Measurements from ENCODE around the gene ZNF519. TPM values are rescaled to one million over a fixed set of nuclear protein-coding genes. Genes with fewer than 3 reads are reported as not detected.
"Not testable (repeated sequence)": the region's sequence is repeated elsewhere in the genome, so short reads cannot be mapped to it uniquely, and the experiment has no call there.

ZNF519 gene
- total and polyA plus RNA-seq, 12 donors = 0.36 to 8.7 (median 1.9) TPM

DNA sequence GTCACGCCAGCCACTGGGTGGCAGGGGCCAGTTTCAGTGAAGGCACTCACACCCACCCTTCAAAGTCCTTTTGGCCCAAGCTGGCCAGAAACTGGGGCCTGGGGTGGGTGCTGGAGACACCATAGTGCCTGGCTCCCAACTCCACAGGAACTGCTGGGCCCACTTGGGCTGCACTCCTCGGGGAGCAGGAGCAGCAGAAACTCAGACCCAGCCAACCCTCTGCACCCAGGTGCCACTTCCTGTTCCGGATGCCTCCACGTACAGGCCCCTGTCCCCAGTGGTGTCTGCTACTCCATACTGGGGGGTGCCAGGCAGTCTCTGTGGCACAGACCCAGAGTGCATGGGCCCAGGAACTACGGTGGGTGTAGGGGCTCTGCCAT, 42.5 kb upstream of the ZNF519 start:
- TF ChIP-seq, protein P1, sequence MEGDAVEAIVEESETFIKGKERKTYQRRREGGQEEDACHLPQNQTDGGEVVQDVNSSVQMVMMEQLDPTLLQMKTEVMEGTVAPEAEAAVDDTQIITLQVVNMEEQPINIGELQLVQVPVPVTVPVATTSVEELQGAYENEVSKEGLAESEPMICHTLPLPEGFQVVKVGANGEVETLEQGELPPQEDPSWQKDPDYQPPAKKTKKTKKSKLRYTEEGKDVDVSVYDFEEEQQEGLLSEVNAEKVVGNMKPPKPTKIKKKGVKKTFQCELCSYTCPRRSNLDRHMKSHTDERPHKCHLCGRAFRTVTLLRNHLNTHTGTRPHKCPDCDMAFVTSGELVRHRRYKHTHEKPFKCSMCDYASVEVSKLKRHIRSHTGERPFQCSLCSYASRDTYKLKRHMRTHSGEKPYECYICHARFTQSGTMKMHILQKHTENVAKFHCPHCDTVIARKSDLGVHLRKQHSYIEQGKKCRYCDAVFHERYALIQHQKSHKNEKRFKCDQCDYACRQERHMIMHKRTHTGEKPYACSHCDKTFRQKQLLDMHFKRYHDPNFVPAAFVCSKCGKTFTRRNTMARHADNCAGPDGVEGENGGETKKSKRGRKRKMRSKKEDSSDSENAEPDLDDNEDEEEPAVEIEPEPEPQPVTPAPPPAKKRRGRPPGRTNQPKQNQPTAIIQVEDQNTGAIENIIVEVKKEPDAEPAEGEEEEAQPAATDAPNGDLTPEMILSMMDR (IDR thresholded peaks at IDR 0.05) = no peak
- no peak for TF ChIP-seq POLR2A (IDR thresholded peaks at IDR 0.05)
- Histone ChIP-seq H3K4me3 (no peak overlapping the region), H3K36me3 (replicated peaks in 1 of 2) (no peaks in the 10 kb centered on the region), H3K4me1 (replicated peaks in 1 of 2) (no peaks in the 10 kb centered on the region), H3K9me3 (replicated peaks in 1 of 3) (no peaks in the 10 kb centered on the region), H3K27me3 (no peaks in the 10 kb centered on the region), H3K27ac (no peak overlapping the region)
- intact Hi-C loops (cut with DNase I) = no loop called here
- 80 to 82% (median 81%) methylated on average over 2 to 5 of the region's 5 CpGs for WGBS, 4 donors
- no peak for DNase-seq

DNA sequence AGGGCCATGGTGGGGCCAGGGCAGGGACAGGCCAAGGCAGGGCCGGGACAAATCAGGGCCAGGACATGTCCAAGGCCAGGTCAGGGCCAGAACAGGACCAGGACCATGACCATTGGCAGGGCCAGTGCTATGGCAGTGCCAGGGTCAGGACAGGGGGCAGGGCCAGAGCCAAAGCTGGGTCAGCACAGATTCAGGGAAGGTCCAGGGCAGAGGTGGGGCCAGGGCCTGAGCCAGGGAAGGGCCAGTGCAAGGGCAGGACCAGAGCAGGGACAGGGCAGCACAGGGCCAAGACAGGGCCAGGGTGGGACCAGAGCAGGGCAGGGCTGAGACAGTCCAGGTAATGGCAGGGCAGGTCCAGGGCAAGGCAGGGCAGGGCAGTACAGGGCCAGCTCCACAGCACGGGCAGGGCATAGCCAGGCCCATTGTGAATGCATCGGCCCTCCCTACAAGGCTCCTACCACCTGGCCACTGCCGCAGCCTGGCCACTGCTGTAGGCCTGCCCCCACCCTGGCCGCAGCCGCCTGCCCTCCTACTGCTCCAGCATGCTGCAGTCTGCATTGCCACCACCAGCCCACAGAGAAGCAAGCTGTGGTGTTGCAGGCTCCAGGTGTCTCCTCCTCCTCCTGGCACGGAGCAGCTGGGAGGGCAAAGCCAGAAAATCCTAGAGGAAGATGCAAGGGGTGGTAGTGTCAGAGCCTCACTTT, 41.9 kb upstream of the ZNF519 start:
- H3K27ac ChIP-seq; H3K27me3 ChIP-seq; H3K36me3 ChIP-seq (replicated peaks in 1 of 2); DNase-seq; H3K4me1 ChIP-seq (replicated peaks in 1 of 2); H3K4me3 ChIP-seq; H3K9me3 ChIP-seq (replicated peaks in 1 of 3); intact Hi-C loops (cut with DNase I): not testable (repeated sequence)
- WGBS, 4 donors = 52 to 94% (median 89%) methylated on average over 2 to 6 of the region's 7 CpGs

DNA sequence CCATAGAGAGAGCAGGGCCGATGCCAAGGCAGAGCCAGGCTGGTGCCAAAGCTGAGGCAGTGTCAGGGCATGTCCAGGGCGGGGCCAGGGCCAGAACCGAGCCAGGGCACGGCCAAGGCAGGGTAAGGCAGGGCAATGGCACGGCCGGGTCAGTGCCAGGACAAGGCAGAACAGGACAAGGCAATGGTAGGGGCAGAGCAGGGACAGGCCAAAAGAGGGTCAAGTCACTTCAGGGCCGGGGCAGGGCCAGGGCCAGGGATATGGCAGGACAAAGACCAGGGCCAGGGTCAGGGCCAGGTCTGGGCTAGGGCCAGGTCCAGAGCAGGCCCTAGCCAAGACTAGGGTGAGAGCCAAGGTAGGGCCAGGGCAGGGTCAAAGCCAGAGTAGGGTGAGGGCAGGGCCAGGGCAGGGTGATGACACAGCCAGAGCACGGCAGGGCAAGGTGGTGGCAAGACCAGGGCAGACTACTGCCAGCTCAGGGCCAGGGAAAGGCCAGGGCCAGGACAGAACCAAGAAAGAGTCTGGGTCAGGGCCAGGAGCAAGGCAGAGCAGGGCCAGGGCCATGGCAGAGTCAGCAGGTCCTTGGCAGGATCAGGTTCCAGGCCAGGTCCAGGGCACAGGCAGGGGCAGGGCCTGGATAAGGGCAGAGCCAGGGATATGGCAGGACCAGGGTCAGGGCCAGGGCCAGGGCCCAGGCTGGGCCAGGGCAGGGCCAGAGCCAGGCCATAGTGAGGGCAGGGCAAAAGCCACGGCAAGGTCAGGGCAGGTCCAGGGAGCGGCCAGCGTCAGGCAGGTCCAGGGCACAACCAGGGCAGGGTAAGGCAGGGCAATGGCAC, 41.1 kb upstream of the ZNF519 start:
- 72 to 88% (median 81%) methylated on average over 7 to 11 of the region's 11 CpGs for WGBS, 4 donors
- H3K9me3 ChIP-seq (replicated peaks in 1 of 3); H3K4me3 ChIP-seq; H3K27ac ChIP-seq; DNase-seq; H3K36me3 ChIP-seq (replicated peaks in 1 of 2); H3K27me3 ChIP-seq; intact Hi-C loops (cut with DNase I); H3K4me1 ChIP-seq (replicated peaks in 1 of 2): not testable (repeated sequence)

DNA sequence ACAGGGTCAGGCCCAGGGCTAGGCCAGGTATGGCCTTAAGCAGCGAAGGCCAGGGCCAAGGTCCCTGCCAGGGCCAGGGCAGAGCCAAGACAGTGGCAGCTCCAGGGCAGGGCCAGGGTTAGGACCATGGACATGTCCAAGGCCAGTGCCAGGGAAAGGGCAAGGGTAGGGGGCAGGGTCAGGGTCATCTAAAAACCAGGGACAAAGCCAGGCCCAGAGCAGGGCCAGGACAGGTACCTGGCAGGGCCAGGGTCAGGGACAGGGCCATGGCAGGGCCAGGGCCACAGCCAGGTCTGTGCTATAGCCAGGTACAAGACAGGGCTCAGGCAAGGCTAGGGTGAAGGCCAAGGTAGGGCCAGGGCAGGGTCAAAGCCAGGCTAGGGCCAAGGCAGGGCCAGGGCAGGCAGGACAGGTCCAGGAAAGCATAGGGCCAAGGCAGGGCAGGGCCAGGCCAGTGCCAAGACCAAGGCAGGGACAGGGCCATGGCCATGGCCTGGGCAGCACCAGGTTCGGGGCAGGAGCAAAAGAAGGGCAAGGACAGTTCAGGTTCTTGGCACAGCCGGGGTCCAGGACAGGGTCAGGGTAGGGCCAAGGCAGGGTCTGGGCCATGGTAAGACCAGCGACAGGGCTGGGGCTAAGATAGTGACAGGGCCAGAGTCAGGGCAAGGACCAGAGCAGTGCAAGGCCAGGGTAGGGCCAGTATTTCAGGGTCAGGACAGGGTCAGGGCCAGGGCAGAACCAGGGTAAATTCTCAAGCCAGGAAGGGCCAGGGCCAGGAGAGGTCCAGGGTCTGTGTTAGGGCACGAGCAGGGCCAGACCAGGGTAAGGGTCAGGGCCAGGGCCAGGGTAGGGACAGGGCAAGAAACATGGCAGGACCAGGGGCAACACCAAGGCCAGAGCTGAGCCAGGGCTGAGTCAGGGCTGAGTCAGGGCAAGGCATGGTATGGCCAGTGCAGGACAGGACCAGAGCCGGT, 40.2 kb upstream of the ZNF519 start:
- intact Hi-C loops (cut with DNase I); H3K36me3 ChIP-seq (replicated peaks in 1 of 2); H3K4me1 ChIP-seq (replicated peaks in 1 of 2); H3K27ac ChIP-seq; H3K27me3 ChIP-seq; H3K4me3 ChIP-seq; DNase-seq; H3K9me3 ChIP-seq (replicated peaks in 1 of 3): not testable (repeated sequence)
- 74 to 85% (median 81%) methylated on average over 4 to 5 of the region's 6 CpGs for WGBS, 4 donors

DNA sequence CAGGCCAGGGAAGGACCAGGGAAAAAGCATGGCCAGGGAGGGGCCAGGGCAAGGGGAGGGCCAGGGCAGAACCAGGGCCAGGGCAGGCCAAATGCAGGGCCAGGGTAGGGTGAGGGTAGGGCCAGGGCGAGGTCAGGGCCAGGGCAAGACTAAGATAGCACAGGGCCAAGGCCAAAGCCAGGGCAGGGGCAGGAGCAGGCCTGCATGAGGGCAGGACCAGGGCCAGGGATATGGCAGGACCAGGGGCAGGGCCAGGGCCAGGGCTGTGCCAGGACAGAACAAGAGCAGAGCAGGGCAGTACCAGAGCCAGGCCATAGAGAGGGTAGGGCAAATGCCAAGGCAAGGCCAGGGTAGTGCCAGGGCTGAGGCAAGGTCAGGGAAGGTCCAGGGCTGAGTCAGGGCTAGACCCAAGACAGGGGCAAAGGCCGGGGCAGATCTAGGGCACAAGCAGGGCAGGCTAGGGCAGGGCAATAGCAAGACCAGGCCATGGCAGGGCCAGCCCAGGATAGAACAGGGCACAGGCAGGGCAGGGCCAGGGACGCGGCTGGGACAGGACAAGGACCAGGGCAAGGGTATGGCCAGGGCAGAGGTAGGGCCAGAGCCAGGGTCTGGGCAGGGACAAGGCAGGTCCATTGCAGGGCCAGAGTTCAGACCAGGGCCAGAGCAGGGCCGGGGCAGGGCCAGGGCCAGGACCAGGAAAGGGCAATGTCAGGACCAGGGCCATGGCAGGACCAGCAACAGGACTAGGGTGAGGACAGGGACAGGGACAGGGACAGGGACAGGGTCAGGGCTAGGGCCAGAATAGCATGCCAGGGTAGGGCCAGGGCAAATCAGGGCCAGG, 39.3 kb upstream of the ZNF519 start:
- H3K36me3 ChIP-seq (replicated peaks in 1 of 2); H3K4me1 ChIP-seq (replicated peaks in 1 of 2); intact Hi-C loops (cut with DNase I); H3K9me3 ChIP-seq (replicated peaks in 1 of 3); H3K27me3 ChIP-seq; DNase-seq; H3K4me3 ChIP-seq; H3K27ac ChIP-seq: not testable (repeated sequence)
- 81 to 100% (median 97%) methylated on average over 2 to 5 of the region's 5 CpGs for whole genome bisulfite sequencing, 4 donors

DNA sequence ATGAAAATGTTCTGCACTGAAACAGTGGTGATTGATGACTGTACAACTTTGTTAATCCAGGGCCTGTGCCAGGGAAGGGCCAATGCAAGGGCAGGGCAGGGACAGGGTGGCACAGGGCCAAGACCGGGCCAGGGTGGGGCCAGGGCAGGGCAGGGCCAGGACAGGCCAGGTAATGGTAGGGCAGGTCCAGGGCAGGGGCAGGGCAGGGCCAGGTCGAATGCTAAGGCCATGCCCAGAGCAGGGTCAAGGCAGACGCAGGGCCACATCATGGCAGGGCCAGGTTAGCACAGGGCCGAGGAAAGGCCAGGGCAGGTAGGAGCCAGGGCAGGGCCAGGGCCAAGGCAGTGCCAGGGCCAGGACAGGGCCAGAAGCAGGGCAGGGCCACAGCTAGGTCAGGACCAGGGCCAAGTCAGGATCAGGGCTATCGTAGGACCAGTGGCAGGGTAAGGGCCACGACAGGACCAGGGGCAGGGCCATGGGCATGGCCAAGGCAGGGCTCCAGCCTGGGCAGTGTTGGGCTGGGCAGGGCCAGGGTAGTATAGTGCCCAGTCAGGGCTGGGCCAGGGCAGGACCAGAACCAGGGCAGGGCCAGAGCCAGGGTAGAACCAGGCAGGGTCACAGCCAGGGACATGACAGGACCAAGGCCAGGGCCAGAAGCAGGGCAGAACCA, 38.3 kb upstream of the ZNF519 start:
- DNase-seq; intact Hi-C loops (cut with DNase I): not testable (repeated sequence)

DNA sequence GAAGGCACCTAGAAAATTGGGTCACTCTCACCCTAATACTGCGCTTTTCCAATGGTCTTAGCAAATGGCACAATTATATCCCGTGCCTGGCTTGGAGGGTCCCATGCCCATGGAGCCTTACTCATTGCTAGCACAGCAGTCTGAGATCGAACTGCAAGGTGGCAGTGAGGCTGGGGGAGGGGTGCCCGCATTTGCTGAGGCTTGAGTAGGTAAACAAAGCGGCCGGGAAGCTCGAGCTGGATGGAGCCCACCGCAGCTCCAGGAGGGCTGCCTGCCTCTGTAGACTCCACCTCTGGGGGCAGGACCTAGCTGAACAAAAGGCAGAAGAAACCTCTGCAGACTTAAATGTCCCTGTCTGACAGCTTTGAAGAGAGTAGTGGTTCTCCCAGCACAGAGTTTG, 30.7 kb upstream of the ZNF519 start:
- H3K36me3 ChIP-seq (replicated peaks in 1 of 2); H3K27ac ChIP-seq; H3K27me3 ChIP-seq; intact Hi-C loops (cut with DNase I); H3K4me3 ChIP-seq; H3K4me1 ChIP-seq (replicated peaks in 1 of 2); H3K9me3 ChIP-seq (replicated peaks in 1 of 3): not testable (repeated sequence)
- WGBS, 4 donors = 52 to 75% (median 68%) methylated on average over 6 to 8 of the region's 8 CpGs
- DNase-seq = peak in 1 of 7 donors; percentile 35

More for the DNA sequence above, 38.3 kb upstream of the ZNF519 start:
- not testable (repeated sequence) for H3K27ac ChIP-seq; H3K4me3 ChIP-seq; H3K4me1 ChIP-seq (replicated peaks in 1 of 2); H3K36me3 ChIP-seq (replicated peaks in 1 of 2); H3K9me3 ChIP-seq (replicated peaks in 1 of 3); H3K27me3 ChIP-seq
- WGBS, 4 donors = 60 to 84% (median 72%) methylated on average over 4 to 6 of the region's 6 CpGs

DNA sequence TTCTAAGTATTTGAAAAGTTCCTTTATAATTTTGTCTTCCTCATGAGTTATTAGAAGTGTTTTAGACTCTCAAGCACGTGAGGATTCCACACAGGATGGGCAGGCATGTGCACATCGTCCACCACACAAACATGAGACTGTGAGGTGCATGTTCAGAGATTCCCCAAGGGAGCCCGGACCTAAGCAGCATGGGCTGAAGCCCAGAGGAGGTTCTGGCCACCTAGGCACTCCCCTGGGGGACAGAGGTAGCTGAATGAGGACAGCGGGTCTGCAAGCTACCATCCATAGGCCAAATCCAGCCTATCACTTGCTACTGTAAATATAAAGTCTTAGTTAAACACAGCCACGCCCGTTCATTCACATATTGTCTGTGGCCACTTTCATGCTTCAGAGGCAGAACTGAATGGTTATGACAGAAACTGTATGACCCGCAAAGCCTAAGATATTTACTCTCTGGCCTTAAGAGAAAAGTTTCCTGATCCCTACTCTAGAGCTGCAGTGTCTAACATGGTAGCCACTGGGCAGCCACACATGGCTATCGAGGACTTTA, 19.4 kb upstream of the ZNF519 start:
- 72 to 87% (median 79%) methylated on average over 5 to 8 of the region's 8 CpGs for WGBS, 4 donors

More for the DNA sequence above, 19.4 kb upstream of the ZNF519 start:
- H3K36me3 ChIP-seq (replicated peaks in 1 of 2); H3K27me3 ChIP-seq; H3K9me3 ChIP-seq (replicated peaks in 1 of 3); intact Hi-C loops (cut with DNase I); H3K4me3 ChIP-seq; H3K27ac ChIP-seq; H3K4me1 ChIP-seq (replicated peaks in 1 of 2): not testable (repeated sequence)
- DNase-seq = peak in 1 of 7 donors; percentile 35

All from adrenal gland (tissue), 12 donors.